H9 (cell line): Measurements from ENCODE around the gene TEX261. TPM values are rescaled to one million over a fixed set of nuclear protein-coding genes. Genes with fewer than 3 reads are reported as not detected.

Experiments
- DNase-seq: peaks from one replicate; pipeline ENCODE4 v3.0.0-alpha.2; 2017
- H2AFZ ChIP-seq: one replicate; pipeline ENCODE4 v1.6.1; 2013; ENCODE audit warnings: mild to moderate bottlenecking, low read length, control low read depth, moderate library complexity
- H2AK5ac ChIP-seq: 2 replicates; pipeline ENCODE4 v1.6.1; 2013; ENCODE audit warnings: low read length, control low read depth, mixed read lengths; ENCODE audit not compliant: insufficient read length
- H2BK120ac ChIP-seq: one replicate; pipeline ENCODE4 v1.6.1; 2013; ENCODE audit warnings: low read depth, mild to moderate bottlenecking, low read length, control low read depth, inconsistent platforms; ENCODE audit not compliant: poor library complexity, severe bottlenecking
- H2BK12ac ChIP-seq: 2 replicates; pipeline ENCODE4 v1.6.1; 2013; ENCODE audit warnings: low read length, control low read depth, mixed read lengths, low read depth; ENCODE audit not compliant: insufficient read length
- H2BK15ac ChIP-seq: 2 replicates; pipeline ENCODE4 v1.6.1; 2013; ENCODE audit warnings: low read depth, low read length, control low read depth
- H2BK20ac ChIP-seq: one replicate; pipeline ENCODE4 v1.6.1; 2013; ENCODE audit warnings: low read depth, mild to moderate bottlenecking, low read length, control low read depth, inconsistent platforms; ENCODE audit not compliant: poor library complexity, severe bottlenecking
- H2BK5ac ChIP-seq: 2 replicates; pipeline ENCODE4 v1.6.1; 2013; ENCODE audit warnings: low read length, control low read depth, mixed read lengths; ENCODE audit not compliant: insufficient read length
- H3K14ac ChIP-seq: 2 replicates; pipeline ENCODE4 v1.6.1; 2013; ENCODE audit warnings: low read length, control low read depth; ENCODE audit not compliant: insufficient read depth
- H3K18ac ChIP-seq: 2 replicates; pipeline ENCODE4 v1.6.1; 2013; ENCODE audit warnings: low read depth, mild to moderate bottlenecking, mixed read lengths, low read length, control low read depth; ENCODE audit not compliant: insufficient read length
- H3K23ac ChIP-seq: 2 replicates; pipeline ENCODE4 v1.6.1; 2013; ENCODE audit warnings: low read length, control low read depth, mixed read lengths, low read depth; ENCODE audit not compliant: insufficient read length
- H3K23me2 ChIP-seq: 2 replicates; pipeline ENCODE4 v1.6.1; 2013; ENCODE audit warnings: low read depth, mild to moderate bottlenecking, mixed read lengths, low read length, control low read depth; ENCODE audit not compliant: insufficient read length, poor library complexity, severe bottlenecking
- H3K27ac ChIP-seq: 2 replicates; pipeline ENCODE4 v1.5.1; 2013; ENCODE audit warnings: low read length, control low read depth, mixed read lengths, low read depth; ENCODE audit not compliant: insufficient read length
- H3K27me3 ChIP-seq: 2 replicates; pipeline ENCODE4 v1.6.1; 2013; ENCODE audit warnings: low read length, control low read depth, inconsistent platforms; ENCODE audit not compliant: insufficient read depth
- H3K4ac ChIP-seq: 2 replicates; pipeline ENCODE4 v1.6.1; 2013; ENCODE audit warnings: low read depth, mild to moderate bottlenecking, control low read depth, inconsistent platforms, low read length, moderate library complexity
- H3K4me1 ChIP-seq: 2 replicates; pipeline ENCODE4 v1.6.1; 2013; ENCODE audit warnings: low read length, control low read depth, inconsistent platforms; ENCODE audit not compliant: insufficient read depth
- H3K4me2 ChIP-seq: 2 replicates; pipeline ENCODE4 v1.6.1; 2013; ENCODE audit warnings: low read length, control low read depth, mixed read lengths; ENCODE audit not compliant: insufficient read length, insufficient read depth
- H3K56ac ChIP-seq: 2 replicates; pipeline ENCODE4 v1.6.1; 2013; ENCODE audit warnings: low read depth, mild to moderate bottlenecking, mixed read lengths, low read length, control low read depth; ENCODE audit not compliant: insufficient read length
- H3K79me1 ChIP-seq: 2 replicates; pipeline ENCODE4 v1.6.1; 2013; ENCODE audit warnings: low read depth, mild to moderate bottlenecking, moderate library complexity, low read length, control low read depth, inconsistent platforms; ENCODE audit not compliant: insufficient read depth, poor library complexity, severe bottlenecking
- H3K79me2 ChIP-seq: 2 replicates; pipeline ENCODE4 v1.6.1; 2013; ENCODE audit warnings: low read length, control low read depth, inconsistent platforms; ENCODE audit not compliant: insufficient read depth
- H3K9ac ChIP-seq: 2 replicates; pipeline ENCODE4 v1.6.1; 2013; ENCODE audit warnings: low read length, control low read depth, mixed read lengths; ENCODE audit not compliant: insufficient read length; ENCODE audit errors: extremely low read depth
- H3K9me3 ChIP-seq: one replicate; pipeline ENCODE4 v1.6.1; 2013; ENCODE audit warnings: low read depth, low read length, inconsistent platforms; ENCODE audit not compliant: control insufficient read depth
- H3T11ph ChIP-seq: one replicate; pipeline ENCODE4 v1.6.1; 2013; ENCODE audit warnings: mild to moderate bottlenecking, low read length, control low read depth, inconsistent platforms
- H4K20me1 ChIP-seq: one replicate; pipeline ENCODE4 v1.6.1; 2013; ENCODE audit not compliant: control insufficient read depth, insufficient read length, insufficient read depth
- H4K5ac ChIP-seq: 2 replicates; pipeline ENCODE4 v1.6.1; 2013; ENCODE audit warnings: low read depth, mild to moderate bottlenecking, mixed read lengths, low read length, control low read depth; ENCODE audit not compliant: insufficient read length
- H4K8ac ChIP-seq: replicated peaks from 2 replicates; pipeline ENCODE4 v1.6.1; 2013; ENCODE audit warnings: low read length, control low read depth, mixed read lengths, low read depth; ENCODE audit not compliant: insufficient read length
- H4K91ac ChIP-seq: 2 replicates; pipeline ENCODE4 v1.6.1; 2013; ENCODE audit warnings: low read depth, mild to moderate bottlenecking, moderate library complexity, mixed read lengths, low read length, control low read depth; ENCODE audit not compliant: insufficient read length
- H3K27ac Mint-ChIP-seq, 3 experiments: 2 replicates in 2 of 3; 3 replicates in 1 of 3; pipeline ENCODE4 v1.8.0; 2020 to 2021; ENCODE audit warnings: mixed read lengths in 3 of 3, mild to moderate bottlenecking in 1 of 3, moderate library complexity in 1 of 3
- H3K27me3 Mint-ChIP-seq: 2 replicates; pipeline ENCODE4 v1.8.0; 2021; ENCODE audit warnings: low read depth, mild to moderate bottlenecking, moderate library complexity, mixed read lengths
- H3K36me3 Mint-ChIP-seq, 3 experiments: 2 replicates in 2 of 3; 3 replicates in 1 of 3; pipeline ENCODE4 v1.8.0; 2020 to 2021; ENCODE audit warnings: low read depth in 3 of 3, mixed read lengths in 3 of 3; ENCODE audit not compliant: insufficient read depth in 1 of 3
- H3K4me1 Mint-ChIP-seq, 2 experiments: 2 replicates each; pipeline ENCODE4 v1.8.0; 2020; ENCODE audit warnings: mixed read lengths in 2 of 2
- H3K4me3 Mint-ChIP-seq, 2 experiments: 2 replicates in 1 of 2; 3 replicates in 1 of 2; pipeline ENCODE4 v1.8.0; 2020 to 2021; ENCODE audit warnings: mild to moderate bottlenecking in 2 of 2, mixed read lengths in 2 of 2, moderate library complexity in 1 of 2
- H3K9me3 Mint-ChIP-seq, 2 experiments: 2 replicates in 1 of 2; 3 replicates in 1 of 2; pipeline ENCODE4 v1.8.0; 2020; ENCODE audit warnings: mild to moderate bottlenecking in 2 of 2, mixed read lengths in 2 of 2, moderate library complexity in 1 of 2
- CTCF ChIP-seq: fragments of 200-600 bp; sonication (generic); conservative IDR thresholded peaks from 3 replicates; pipeline ENCODE4 v1.8.0; 2021; ENCODE audit warnings: antibody characterized with exemption, mild to moderate bottlenecking
- WGBS: extraction: QIAGEN DNeasy Blood & Tissue Kit; methylation state at CpG from one replicate; pipeline ENCODE4 v1.1.7; 2013; ENCODE audit warnings: missing lambda C conversion rate, low lambda C conversion rate, mixed read lengths; ENCODE audit not compliant: insufficient read length; ENCODE audit errors: extremely low coverage; 5-methylcytosine and 5-hydroxymethylcytosine counted together
- total RNA-seq: library from RNA; stranded (reverse); gene quantifications from 2 replicates; pipeline ENCODE4 v1.2.1, GENCODE V29; 2021

The TEX261 gene
- total RNA-seq, 1 experiment from 2014 or later: 19.2 TPM

GRCh38 chr2:70988726-70989648 lies 5.7 kb downstream of the TEX261 start:
- H2BK5ac ChIP-seq: no peak overlapping the region
- no peaks in the 10 kb centered on the region for H3K9me3 ChIP-seq
- no peak for TF ChIP-seq CTCF
- no peaks in the 10 kb centered on the region for H3K9me3 Mint-ChIP-seq
- H2AFZ ChIP-seq: no peak overlapping the region
- H3K4me2 ChIP-seq: no peak overlapping the region
- no peaks in the 10 kb centered on the region for H3K4me1 ChIP-seq
- H4K20me1 ChIP-seq: no peaks in the 10 kb centered on the region
- no peak overlapping the region for H3K14ac ChIP-seq
- H2BK20ac ChIP-seq: no peak overlapping the region
- DNase-seq: no peak
- no peak overlapping the region for H2BK15ac ChIP-seq
- H3K27me3 ChIP-seq: no peaks in the 10 kb centered on the region
- H3K56ac ChIP-seq: no peak overlapping the region
- H3K79me1 ChIP-seq: no peaks in the 10 kb centered on the region
- peaks cover 14 to 16% of the 10 kb centered on the region in 2 experiments for H3K4me1 Mint-ChIP-seq
- H4K91ac ChIP-seq: no peak overlapping the region
- no peak overlapping the region for H3K9ac ChIP-seq
- 0 out of 2 replicates have a peak, but pooled peaks cover 3% of the 10 kb centered on the region for H3K79me2 ChIP-seq
- H3K23ac ChIP-seq: no peak overlapping the region
- H3K36me3 Mint-ChIP-seq: peaks cover 3 to 38% (median 30%) of the 10 kb centered on the region in 3 experiments; a peak in 5 of 7 replicates
- no peak overlapping the region for H3K18ac ChIP-seq
- no peak overlapping the region for H2BK120ac ChIP-seq
- no peak overlapping the region for H3K4ac ChIP-seq
- no peak overlapping the region for H3K27ac ChIP-seq
- H3K27me3 Mint-ChIP-seq: peaks cover 5% of the 10 kb centered on the region; the same call in 1 of the 2 replicates
- H2AK5ac ChIP-seq: no peak overlapping the region
- H3K4me3 Mint-ChIP-seq: no peak overlapping the region; a peak in 1 of 5 replicates
- no peak overlapping the region for H4K5ac ChIP-seq
- H2BK12ac ChIP-seq: no peak overlapping the region
- H3T11ph ChIP-seq: no peak overlapping the region
- H3K27ac Mint-ChIP-seq: no peak overlapping the region
- no peak overlapping the region for H4K8ac ChIP-seq
- WGBS: no CpG with 5 or more reads among the region's 16 CpGs
- peaks cover 4% of the 10 kb centered on the region for H3K23me2 ChIP-seq
